ENCODE measurements around the gene OPRD1.
A peak's percentile ranks its signal among the peaks of the same experiment; 100 is the strongest.
"Not testable (repeated sequence)": the region's sequence is repeated elsewhere in the genome, so short reads cannot be mapped to it uniquely, and the experiment has no call there.

OPRD1 gene

GRCh38 chr1:28811766-28812668 is at the start of gene OPRD1:
Gene OPRD1, plus strand, starts transcription at chr1:28812170. Its CDS starts 214 bp downstream, at chr1:28812384.
- DNase-seq (ENCODE audit: low read depth), result no peak

GRCh38 chr1:28766532-28767183 is 45.3 kb upstream of the OPRD1 start:
- DNase-seq (ENCODE audit: low read depth), result no peak

- DNase-seq (ENCODE audit: low read depth), result no peak
Measured at GRCh38 chr1:28770601-28771165, 41.3 kb upstream of the OPRD1 start.

GRCh38 chr1:28771921-28772320 is 40.0 kb upstream of the OPRD1 start:
- not testable (repeated sequence) for DNase-seq (ENCODE audit: low read depth)

- no peak for DNase-seq (ENCODE audit: low read depth)
Measured at GRCh38 chr1:28773105-28773504, 38.9 kb upstream of the OPRD1 start.

- DNase-seq (ENCODE audit: low read depth), result peak; percentile 43
Measured at GRCh38 chr1:28775121-28775942, 36.6 kb upstream of the OPRD1 start.

- DNase-seq (ENCODE audit: low read depth), result no peak
Measured at GRCh38 chr1:28776341-28776740, 35.6 kb upstream of the OPRD1 start.

GRCh38 chr1:28778021-28778420 is 33.9 kb upstream of the OPRD1 start:
- DNase-seq (ENCODE audit: low read depth), result no peak

- DNase-seq (ENCODE audit: low read depth), result no peak
Measured at GRCh38 chr1:28779751-28780408, 32.1 kb upstream of the OPRD1 start.

- no peak for DNase-seq (ENCODE audit: low read depth)
Measured at GRCh38 chr1:28781305-28781704, 30.7 kb upstream of the OPRD1 start.

- DNase-seq (ENCODE audit: low read depth), result no peak
Measured at GRCh38 chr1:28782011-28782410, 30.0 kb upstream of the OPRD1 start.

- DNase-seq (ENCODE audit: low read depth), result no peak
Measured at GRCh38 chr1:28783363-28783762, 28.6 kb upstream of the OPRD1 start.

- DNase-seq (ENCODE audit: low read depth), result no peak
Measured at GRCh38 chr1:28789412-28789811, 22.6 kb upstream of the OPRD1 start.

GRCh38 chr1:28789816-28790215 is 22.2 kb upstream of the OPRD1 start:
- no peak for DNase-seq (ENCODE audit: low read depth)

- no peak for DNase-seq (ENCODE audit: low read depth)
Measured at GRCh38 chr1:28790377-28791035, 21.5 kb upstream of the OPRD1 start.

- DNase-seq (ENCODE audit: low read depth), result not testable (repeated sequence)
Measured at GRCh38 chr1:28791929-28792328, 20.0 kb upstream of the OPRD1 start.

GRCh38 chr1:28792644-28793121 is 19.3 kb upstream of the OPRD1 start:
- DNase-seq (ENCODE audit: low read depth), result no peak

GRCh38 chr1:28794582-28794981 is 17.4 kb upstream of the OPRD1 start:
- not testable (repeated sequence) for DNase-seq (ENCODE audit: low read depth)

- DNase-seq (ENCODE audit: low read depth), result no peak
Measured at GRCh38 chr1:28796352-28797211, 15.4 kb upstream of the OPRD1 start.

- DNase-seq (ENCODE audit: low read depth), result no peak
Measured at GRCh38 chr1:28800324-28800723, 11.6 kb upstream of the OPRD1 start.
